ENCODE data around the gene GUCA1C. TPM values are rescaled to one million over a fixed set of nuclear protein-coding genes. Genes with fewer than 3 reads are reported as not detected.

Gene GUCA1C
- total RNA-seq, 1 donor from 2014 or later = not detected

DNA sequence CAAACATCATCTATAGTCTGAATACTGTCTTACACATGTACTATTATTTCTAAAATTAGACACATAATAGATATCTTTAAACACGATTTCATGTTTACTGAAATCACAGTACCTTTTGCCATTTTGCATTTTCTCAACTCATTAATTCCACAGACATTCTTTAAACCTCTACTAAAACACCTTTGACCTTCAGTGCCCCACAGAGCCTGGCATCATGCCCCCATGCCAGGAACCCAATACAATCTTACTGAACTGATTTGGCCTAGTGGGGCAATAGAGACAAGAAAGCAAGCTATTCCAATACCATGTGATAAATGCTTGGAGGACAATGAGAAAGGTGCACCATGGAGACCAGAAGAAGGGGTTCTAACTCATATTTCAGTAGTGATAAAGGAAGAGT, 19.3 kb upstream of the GUCA1C start:
- Mint-ChIP-seq H3K4me1 (peaks cover 5% of the 10 kb centered on the region), H3K36me3 (ENCODE audit: low read depth) (no peaks in the 10 kb centered on the region), H3K4me3 (no peak overlapping the region), H3K27me3 (peaks cover 2% of the 10 kb centered on the region), H3K27ac (no peak overlapping the region), H3K9me3 (no peaks in the 10 kb centered on the region)
- DNase-seq (no peak), ATAC-seq (ENCODE audit: low read depth) (no peak)
- ChIA-PET CTCF (no interaction called here), POLR2A (no interaction called here)
- TF ChIP-seq, protein P1, sequence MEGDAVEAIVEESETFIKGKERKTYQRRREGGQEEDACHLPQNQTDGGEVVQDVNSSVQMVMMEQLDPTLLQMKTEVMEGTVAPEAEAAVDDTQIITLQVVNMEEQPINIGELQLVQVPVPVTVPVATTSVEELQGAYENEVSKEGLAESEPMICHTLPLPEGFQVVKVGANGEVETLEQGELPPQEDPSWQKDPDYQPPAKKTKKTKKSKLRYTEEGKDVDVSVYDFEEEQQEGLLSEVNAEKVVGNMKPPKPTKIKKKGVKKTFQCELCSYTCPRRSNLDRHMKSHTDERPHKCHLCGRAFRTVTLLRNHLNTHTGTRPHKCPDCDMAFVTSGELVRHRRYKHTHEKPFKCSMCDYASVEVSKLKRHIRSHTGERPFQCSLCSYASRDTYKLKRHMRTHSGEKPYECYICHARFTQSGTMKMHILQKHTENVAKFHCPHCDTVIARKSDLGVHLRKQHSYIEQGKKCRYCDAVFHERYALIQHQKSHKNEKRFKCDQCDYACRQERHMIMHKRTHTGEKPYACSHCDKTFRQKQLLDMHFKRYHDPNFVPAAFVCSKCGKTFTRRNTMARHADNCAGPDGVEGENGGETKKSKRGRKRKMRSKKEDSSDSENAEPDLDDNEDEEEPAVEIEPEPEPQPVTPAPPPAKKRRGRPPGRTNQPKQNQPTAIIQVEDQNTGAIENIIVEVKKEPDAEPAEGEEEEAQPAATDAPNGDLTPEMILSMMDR (IDR thresholded peaks at IDR 0.05) = no peak
- intact Hi-C loops (cut with micrococcal nuclease) = no loop called here

DNA sequence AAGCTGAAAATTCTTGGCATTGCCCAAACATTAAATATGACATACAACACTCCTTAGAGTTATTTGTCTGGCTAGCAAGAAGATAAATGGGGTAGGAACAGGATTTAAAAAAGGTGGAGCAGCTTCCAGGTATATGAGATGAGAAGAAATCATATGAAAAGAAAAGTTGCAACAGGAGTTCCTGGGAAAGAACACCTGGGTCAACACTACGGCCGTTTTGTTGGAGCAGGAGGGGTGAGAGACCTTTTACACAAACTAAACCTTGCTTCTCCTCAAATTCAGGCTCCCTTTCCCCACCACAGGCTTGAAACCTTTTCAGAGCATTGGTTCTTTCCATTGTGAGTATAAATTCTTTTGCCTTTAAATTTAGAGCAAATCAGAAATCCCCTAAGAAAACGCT, 18.8 kb upstream of the GUCA1C start:
- peaks cover 5% of the 10 kb centered on the region for H3K4me1 Mint-ChIP-seq
- ATAC-seq (ENCODE audit: low read depth) (no peak), DNase-seq (no peak)
- CTCF ChIA-PET = no interaction called here
- TF ChIP-seq, protein P1 (IDR thresholded peaks at IDR 0.05) = no peak
- intact Hi-C loops (cut with micrococcal nuclease) = no loop called here
- no peak overlapping the region for H3K4me3 Mint-ChIP-seq
- POLR2A ChIA-PET = no interaction called here
- H3K27me3 Mint-ChIP-seq = peaks cover 2% of the 10 kb centered on the region
- H3K27ac Mint-ChIP-seq = no peak overlapping the region
- H3K36me3 Mint-ChIP-seq (ENCODE audit: low read depth) = no peaks in the 10 kb centered on the region
- no peaks in the 10 kb centered on the region for H3K9me3 Mint-ChIP-seq

DNA sequence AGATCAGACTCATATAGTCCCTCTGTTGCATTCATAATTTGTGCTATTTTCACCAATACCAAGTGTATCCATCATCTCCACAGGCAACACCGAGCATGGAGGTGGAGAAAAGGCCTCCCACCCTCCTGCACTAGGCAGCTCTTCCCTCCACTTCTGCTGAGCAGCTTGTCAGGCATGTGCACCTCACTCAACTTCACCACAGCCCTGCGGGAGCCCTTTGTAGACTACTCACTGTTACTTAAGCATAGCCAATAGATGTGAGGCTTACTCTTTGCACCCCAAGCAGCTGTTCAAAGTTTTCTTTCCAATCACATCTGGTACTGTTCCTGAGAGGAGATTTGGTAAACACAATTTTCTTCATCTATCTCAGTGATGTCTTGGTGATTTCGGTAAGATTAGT, 16.9 kb upstream of the GUCA1C start:
- no peaks in the 10 kb centered on the region for H3K36me3 Mint-ChIP-seq (ENCODE audit: low read depth)
- no peak for DNase-seq
- peaks cover 2% of the 10 kb centered on the region for H3K27me3 Mint-ChIP-seq
- intact Hi-C loops (cut with micrococcal nuclease) = no loop called here
- H3K4me1 Mint-ChIP-seq = peaks cover 5% of the 10 kb centered on the region
- POLR2A ChIA-PET = no interaction called here
- H3K27ac Mint-ChIP-seq = no peak overlapping the region
- ATAC-seq (ENCODE audit: low read depth) = no peak
- no peak overlapping the region for H3K4me3 Mint-ChIP-seq
- TF ChIP-seq, protein P1 (IDR thresholded peaks at IDR 0.05) = no peak
- CTCF ChIA-PET = interaction anchor here (1.1 kb wide), 1 partner anchor 53 kb away, joined by 3 read pairs; no protein-coding TSS in a partner anchor
- H3K9me3 Mint-ChIP-seq = no peaks in the 10 kb centered on the region

DNA sequence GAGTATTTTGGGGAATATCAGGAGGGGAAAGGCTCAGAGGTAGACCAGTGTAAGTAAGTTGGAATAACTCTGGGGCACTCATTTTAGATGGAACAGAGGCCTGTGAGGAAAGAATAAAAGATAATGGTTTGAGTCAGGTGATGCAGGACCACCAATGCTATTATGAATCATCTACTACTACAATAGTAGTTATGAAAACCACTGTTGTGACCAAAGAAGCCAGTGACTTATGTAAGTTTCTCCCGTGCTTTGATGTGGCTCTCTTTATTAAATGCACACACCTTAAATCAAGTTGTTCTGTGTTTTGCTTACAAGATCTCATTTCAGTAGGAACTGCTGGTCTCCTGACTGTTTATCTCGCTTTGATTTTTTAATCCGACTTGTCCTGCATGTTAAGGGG, 13.1 kb upstream of the GUCA1C start:
- intact Hi-C loops (cut with micrococcal nuclease) = no loop called here
- DNase-seq = no peak
- no peak overlapping the region for H3K27ac Mint-ChIP-seq
- CTCF ChIA-PET = no interaction called here
- ATAC-seq (ENCODE audit: low read depth) = no peak
- no peaks in the 10 kb centered on the region for H3K9me3 Mint-ChIP-seq
- POLR2A ChIA-PET = no interaction called here
- H3K4me1 Mint-ChIP-seq = peaks cover 8% of the 10 kb centered on the region
- H3K36me3 Mint-ChIP-seq (ENCODE audit: low read depth) = no peaks in the 10 kb centered on the region
- TF ChIP-seq, protein P1 (IDR thresholded peaks at IDR 0.05) = no peak
- H3K27me3 Mint-ChIP-seq = peaks cover 2% of the 10 kb centered on the region
- no peak overlapping the region for H3K4me3 Mint-ChIP-seq

DNA sequence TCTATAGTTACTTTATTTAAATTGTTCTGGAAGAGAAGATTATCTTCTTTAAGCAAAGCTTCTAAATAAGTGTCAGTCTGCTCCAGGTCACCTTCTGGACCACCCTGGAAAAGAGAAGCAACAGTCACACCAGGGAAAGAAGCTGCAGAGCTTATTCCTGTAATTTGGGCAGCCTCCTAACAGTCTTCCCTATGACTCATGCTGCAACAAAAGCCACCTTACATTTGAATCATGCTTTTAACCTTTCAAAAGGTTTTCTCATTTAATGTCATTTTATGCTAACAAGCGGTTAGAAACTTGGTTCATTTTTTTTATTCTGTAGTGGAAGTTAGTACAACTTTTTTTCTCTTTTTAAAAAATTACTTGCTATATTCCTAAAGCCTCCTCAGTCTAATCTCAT, 5.3 kb upstream of the GUCA1C start:
- H3K27me3 Mint-ChIP-seq = no peaks in the 10 kb centered on the region
- no peak overlapping the region for H3K27ac Mint-ChIP-seq
- ChIA-PET POLR2A (no interaction called here), CTCF (no interaction called here)
- ATAC-seq (ENCODE audit: low read depth) = no peak
- no peak for DNase-seq
- no peaks in the 10 kb centered on the region for H3K36me3 Mint-ChIP-seq (ENCODE audit: low read depth)
- no peak overlapping the region for H3K4me3 Mint-ChIP-seq
- no peaks in the 10 kb centered on the region for H3K4me1 Mint-ChIP-seq
- TF ChIP-seq, protein P1 (IDR thresholded peaks at IDR 0.05) = no peak
- H3K9me3 Mint-ChIP-seq = no peaks in the 10 kb centered on the region
- intact Hi-C loops (cut with micrococcal nuclease) = no loop called here
